GM12878 (cell line): ENCODE measurements around the gene RPIA. TPM values are rescaled to one million over a fixed set of nuclear protein-coding genes. Genes with fewer than 3 reads are reported as not detected.

Experiments
- ATAC-seq: fragments of 200-7000 bp; cut with Tn5 transposase; 3 replicates; pipeline ENCODE4 v1.9.1; 2020; ENCODE audit warnings: mild to moderate bottlenecking, moderate library complexity
- Bru-seq: library from RNA; stranded (reverse); fragments of 400-500 nt; gene quantifications from one replicate; lab custom pipeline; 2021; lab: Mats Ljungman, UMichigan
- BruChase-seq, 2 experiments: library from RNA; stranded (reverse); fragments of 400-500 nt; gene quantifications; one replicate each; lab custom pipeline; 2021; lab: Mats Ljungman, UMichigan
- BruUV-seq: library from RNA; stranded (reverse); fragments of 400-500 nt; replicated peaks from 2 replicates; lab custom pipeline; 2021; lab: Mats Ljungman, UMichigan
- CTCF ChIA-PET: fragments of 300-600 bp; sonication (Branson Sonifier 250); formaldehyde crosslinking; extraction: SDS; loops from one replicate; lab custom pipeline; 2021; ENCODE audit warnings: inconsistent platforms; lab: Yijun Ruan, JAX
- POLR2A ChIA-PET: fragments of 350-600 bp; formaldehyde crosslinking; extraction: SDS; loops from one replicate; lab custom pipeline; 2021; ENCODE audit warnings: inconsistent platforms; lab: Charles Lee
- RAD21 ChIA-PET: fragments of 300-600 bp; sonication (Branson Sonifier 250); formaldehyde crosslinking; loops from one replicate; lab custom pipeline; 2023; ENCODE audit warnings: antibody characterized with exemption; ENCODE audit not compliant: unreplicated experiment; lab: Charles Lee
- SMC1A ChIA-PET: fragments of 300-600 bp; sonication (Branson Sonifier 250); formaldehyde crosslinking; loops from one replicate; lab custom pipeline; 2023; ENCODE audit not compliant: unreplicated experiment, uncharacterized antibody; lab: Charles Lee
- DNase-seq: peaks from one replicate; pipeline ENCODE4 v3.0.0-alpha.2; 2011; ENCODE audit warnings: low read depth, low spot score
- FAIRE-seq: peaks from 3 replicates; lab custom pipeline; 2011; peaks lifted over from hg19 to GRCh38; lab: Jason Lieb, UNC
- H2AFZ ChIP-seq: 2 replicates; pipeline ENCODE4 v1.6.0; 2011; ENCODE audit warnings: low read depth, low read length, control low read depth; ENCODE audit not compliant: control insufficient read depth
- H3K27ac ChIP-seq: 2 replicates; pipeline ENCODE4 v1.5.1; 2011; ENCODE audit warnings: control low read depth; ENCODE audit not compliant: control insufficient read depth, insufficient read depth
- H3K27me3 ChIP-seq, 2 experiments: replicated peaks in 1 of 2; 2 replicates each; pipeline versions ENCODE4 v1.6.0 to v1.6.1; 2011; ENCODE audit warnings: low read length in 1 of 2; ENCODE audit not compliant: control insufficient read depth in 2 of 2, insufficient read depth in 2 of 2
- H3K36me3 ChIP-seq, 2 experiments: 2 replicates each; pipeline ENCODE4 v1.5.1; 2011; ENCODE audit warnings: low read length in 1 of 2; ENCODE audit not compliant: control insufficient read depth in 2 of 2, insufficient read depth in 2 of 2
- H3K4me1 ChIP-seq: 2 replicates; pipeline ENCODE4 v1.6.1; 2011; ENCODE audit warnings: mild to moderate bottlenecking, low read length, moderate library complexity, mixed read lengths; ENCODE audit not compliant: control insufficient read depth, insufficient read depth
- H3K4me2 ChIP-seq: 2 replicates; pipeline ENCODE4 v1.6.0; 2011; ENCODE audit warnings: control low read depth; ENCODE audit not compliant: control insufficient read depth, insufficient read depth
- H3K4me3 ChIP-seq: fragments of 200-600 bp; sonication (generic); 2 replicates; pipeline ENCODE4 v1.5.1; 2016
- H3K79me2 ChIP-seq: 2 replicates; pipeline ENCODE4 v1.6.0; 2011; ENCODE audit warnings: low read length; ENCODE audit not compliant: control insufficient read depth, insufficient read depth
- H3K9ac ChIP-seq: 2 replicates; pipeline ENCODE4 v1.8.0; 2011; ENCODE audit warnings: low read length, control low read depth, mixed read lengths; ENCODE audit not compliant: control insufficient read depth, insufficient read depth
- H3K9me3 ChIP-seq: replicated peaks from 3 replicates; pipeline ENCODE4 v1.5.1; 2011; ENCODE audit warnings: mild to moderate bottlenecking, low read length; ENCODE audit not compliant: control insufficient read depth, insufficient read depth
- H4K20me1 ChIP-seq: 2 replicates; pipeline ENCODE4 v1.6.0; 2011; ENCODE audit not compliant: control insufficient read depth, insufficient read depth
- BACH1 ChIP-seq: fragments of 450-650 bp; IDR thresholded peaks from 2 replicates; pipeline ENCODE4 v1.6.1; 2017; ENCODE audit warnings: mild to moderate bottlenecking, borderline replicate concordance
- CBX3 ChIP-seq: fragments of 200-600 bp; sonication (generic); IDR thresholded peaks from 2 replicates; pipeline ENCODE4 v1.6.1; 2016; ENCODE audit warnings: low read depth, borderline replicate concordance
- EGR1 ChIP-seq, 2 experiments: IDR thresholded peaks; 1 replicate in 1 of 2; 2 replicates in 1 of 2; pipeline ENCODE4 v1.6.1; 2011 to 2012; ENCODE audit warnings: low read depth in 2 of 2, low read length in 2 of 2, borderline replicate concordance in 1 of 2, mild to moderate bottlenecking in 1 of 2, moderate library complexity in 1 of 2
- MYB ChIP-seq: fragments of 150-350 bp; IDR thresholded peaks from 2 replicates; pipeline ENCODE4 v1.6.1; 2014; ENCODE audit warnings: mild to moderate bottlenecking, low read depth, low read length, borderline replicate concordance
- NFXL1 ChIP-seq: fragments of 450-650 bp; IDR thresholded peaks from 2 replicates; pipeline ENCODE4 v1.6.1; 2017; ENCODE audit warnings: antibody characterized with exemption, mild to moderate bottlenecking, borderline replicate concordance
- TAF1 ChIP-seq: IDR thresholded peaks from 2 replicates; pipeline ENCODE4 v1.6.1; 2011; ENCODE audit warnings: mild to moderate bottlenecking, low read depth, low read length, borderline replicate concordance
- WGBS: methylation state at CpG from one replicate; pipeline ENCODE4 v1.1.6; 2016; ENCODE audit warnings: low lambda C conversion rate; ENCODE audit not compliant: insufficient replicate concordance, insufficient coverage; ENCODE audit errors: missing lambda C conversion rate; 5-methylcytosine and 5-hydroxymethylcytosine counted together
- in situ Hi-C: fragments of 300-500 bp; cut with MboI; formaldehyde crosslinking; loops from 9 replicates; pipeline ENCODE4 v1.14.3; 2018; ENCODE audit warnings: mixed read lengths
- intact Hi-C: fragments of 100-400 bp; cut with micrococcal nuclease; formaldehyde crosslinking; loops from one replicate; pipeline ENCODE4 v1.14.2; 2022; ENCODE audit not compliant: unreplicated experiment
- long read RNA-seq, 2 experiments: library from polyadenylated mRNA; unstranded; transcript quantifications; one replicate each; pipeline ENCODE4 v2.0.0, GENCODE V29; 2019 to 2020
- polyA minus RNA-seq, 3 experiments: library from RNA; depleted of rRNA, polyadenylated mRNA; stranded (reverse); fragments of >200 nt; gene quantifications; 2 replicates each; pipeline ENCODE4 v1.2.3, GENCODE V29; 2011
- polyA plus RNA-seq, 11 experiments: library from polyadenylated mRNA; depleted of rRNA in 4 of 11; unstranded in 6 of 11; stranded (reverse) in 5 of 11; fragments of >200 nt; fragmentation: Nextera tagmentation in 4 of 11; fragmentation: Illumina TruSeq in 1 of 11; extraction: Ambion mirVana in 4 of 11; extraction: Trizol in 1 of 11; gene quantifications; 1 replicate in 1 of 11; 2 replicates in 10 of 11; pipeline versions ENCODE4 v1.2.1 to v1.2.3, GENCODE V29; 2011 to 2016; ENCODE audit warnings: inconsistent platforms in 2 of 11, missing spikeins in 2 of 11, low read depth in 1 of 11
- total RNA-seq, 4 experiments: library from RNA; depleted of rRNA in 3 of 4; stranded (reverse); fragments of >200 nt in 3 of 4; fragmentation: Illumina TruSeq in 1 of 4; extraction: Trizol in 1 of 4; gene quantifications; 2 replicates each; pipeline versions ENCODE4 v1.2.1 to v1.2.3, GENCODE V29; 2013 to 2021
- TF ChIP-seq, protein P1 (sequence below): fragments of 450-650 bp; formaldehyde crosslinking; IDR thresholded peaks from 2 replicates; pipeline ENCODE4 v1.4.0; 2022; ENCODE audit warnings: mild to moderate bottlenecking, moderate library complexity
- TF ChIP-seq, protein P2 (sequence below): IDR thresholded peaks from 2 replicates; pipeline ENCODE4 v1.6.1; 2012; ENCODE audit warnings: low read length, inconsistent platforms
- TF ChIP-seq, protein P3 (sequence below): fragments of 450-650 bp; IDR thresholded peaks from 2 replicates; pipeline ENCODE4 v1.6.1; 2016; ENCODE audit warnings: mild to moderate bottlenecking

Gene RPIA
- total RNA-seq (2013; cell fraction: nucleolus; rRNA removed), result 7.2 and 9.6 TPM in 2 replicates
- total RNA-seq (2014; rRNA removed), result 7.1 and 8.2 TPM in 2 replicates
- total RNA-seq (2014; rRNA removed; fragmentation: Illumina TruSeq; extraction: Trizol), result 21.6 and 22.0 TPM in 2 replicates
- total RNA-seq (2021), result 42.0 and 44.2 TPM in 2 replicates
- 12.9 TPM for polyA plus RNA-seq (2011; ENCODE audit: low read depth)
- polyA plus RNA-seq (2011; rRNA removed), result 41.6 and 41.9 TPM in 2 replicates
- 27.3 and 31.3 TPM in 2 replicates for polyA plus RNA-seq (2011; cell fraction: cytosol; rRNA removed)
- 18.1 and 19.0 TPM in 2 replicates for polyA plus RNA-seq (2011; cell fraction: nucleus; rRNA removed)
- polyA plus RNA-seq (2012), result 21.6 and 25.1 TPM in 2 replicates
- 41.7 and 51.0 TPM in 2 replicates for polyA plus RNA-seq (2014; fragmentation: Illumina TruSeq; extraction: Trizol)
- polyA plus RNA-seq (2014; fragmentation: Nextera tagmentation; extraction: Ambion mirVana), result 10 to 100 TPM in 1 of 2 experiments, 1 to 10 TPM in 1; 9.4 to 17.7 TPM
- 39.8 and 43.6 TPM in 2 replicates for polyA plus RNA-seq (2014; rRNA removed)
- polyA plus RNA-seq (2016; fragmentation: Nextera tagmentation; extraction: Ambion mirVana), result 10 to 100 TPM; 56.1 to 58.1 TPM
- 27.9 and 28.3 TPM in 2 replicates for polyA minus RNA-seq (2011; rRNA and poly(A)+ RNA removed)
- polyA minus RNA-seq (2011; cell fraction: cytosol; rRNA and poly(A)+ RNA removed), result 9.5 and 10.7 TPM in 2 replicates
- polyA minus RNA-seq (2011; cell fraction: nucleus; rRNA and poly(A)+ RNA removed), result 6.6 and 10.1 TPM in 2 replicates
- percentile 75 among the genes with signal in this experiment for Bru-seq, nascent RNA
- BruChase-seq, experiment 1, labeled RNA remaining after a 6-hour chase, result percentile 70 among the genes with signal in this experiment
- percentile 67 among the genes with signal in this experiment for BruChase-seq, experiment 2, labeled RNA remaining after a 2-hour chase
- long read RNA-seq, experiment 1, transcript RPIA-201 (9 exons, 1,848 nt), result major isoform, 24 of 25 reads
- long read RNA-seq, experiment 1, partial matches to known transcripts, result 1 of 25 reads
- long read RNA-seq, experiment 1, other reads (novel, unspliced or antisense), result 0 of 25 reads
- long read RNA-seq, experiment 2, transcript RPIA-201 (9 exons, 1,848 nt), result major isoform, 61 of 72 reads
- long read RNA-seq, experiment 2, partial matches to known transcripts, result 3 of 72 reads
- long read RNA-seq, experiment 2, other reads (novel, unspliced or antisense), result 8 of 72 reads

DNA sequence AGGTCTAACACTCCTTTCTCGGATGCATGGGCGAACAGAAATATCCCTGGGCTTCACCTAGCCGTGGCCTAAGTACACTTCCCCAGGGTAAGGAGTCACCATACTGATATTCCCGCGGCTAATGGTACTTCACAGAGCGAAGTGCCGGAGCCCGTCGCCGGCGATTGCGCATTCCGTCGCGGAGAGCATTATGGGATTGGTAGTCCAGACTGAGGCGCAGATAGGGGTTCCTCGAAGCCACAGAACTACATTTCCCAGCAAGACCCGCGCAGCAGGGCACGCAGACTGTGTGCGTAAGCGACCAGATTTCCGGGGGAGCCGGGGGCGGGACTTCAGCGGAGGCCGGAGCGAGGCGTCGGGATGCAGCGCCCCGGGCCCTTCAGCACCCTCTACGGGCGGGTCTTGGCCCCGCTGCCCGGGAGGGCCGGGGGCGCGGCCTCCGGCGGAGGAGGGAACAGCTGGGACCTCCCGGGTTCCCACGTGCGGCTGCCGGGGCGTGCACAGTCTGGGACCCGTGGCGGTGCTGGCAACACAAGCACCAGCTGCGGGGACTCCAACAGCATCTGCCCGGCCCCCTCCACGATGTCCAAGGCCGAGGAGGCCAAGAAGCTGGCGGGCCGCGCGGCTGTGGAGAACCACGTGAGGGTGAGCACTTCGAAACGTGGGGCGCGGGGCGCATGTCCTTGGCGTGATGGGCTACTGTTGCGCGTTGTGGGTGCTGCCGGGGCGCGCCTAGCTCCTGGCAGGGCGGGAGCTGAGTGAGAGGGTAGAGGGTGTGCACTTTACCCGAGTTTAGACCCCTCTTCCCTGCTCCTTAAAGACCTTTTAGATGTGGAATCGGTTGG lies at the start of gene RPIA:
TSS of gene RPIA (plus strand) at position 335 of the 845 bp plus-strand sequence. CDS start at position 361, 26 bp downstream.
- ChIA-PET CTCF (interaction anchor here (0.7 to 2.5 kb wide), 9 partner anchors 10 to 116 kb away, joined by 3 to 9 read pairs (median 4); no protein-coding TSS in a partner anchor), RAD21 (interaction anchor here (1.0 to 2.8 kb wide), 4 partner anchors 22 to 92 kb away, joined by 3 to 11 read pairs (median 3); no protein-coding TSS in a partner anchor), POLR2A (interaction anchor here (1.0 kb wide), 1 partner anchor 64 kb away, joined by 3 read pairs; no protein-coding TSS in a partner anchor), SMC1A (interaction anchor here (1.0 to 1.1 kb wide), 3 partner anchors 19 to 77 kb away, joined by 3 read pairs; no protein-coding TSS in a partner anchor)
- Histone ChIP-seq H4K20me1 (no peaks in the 10 kb centered on the region), H3K4me2 (peak within 1 kb of the TSS; percentile 83), H3K27ac (peak within 1 kb of the TSS; percentile 76), H3K4me3 (peak within 1 kb of the TSS; percentile 98), H3K9ac (peak within 1 kb of the TSS; percentile 80), H3K9me3 (peaks cover 2% of the 10 kb centered on the region; the same call in 2 of the 3 replicates), H2AFZ (peak within 1 kb of the TSS; percentile 82), H3K79me2 (peaks cover 53% of the 10 kb centered on the region), H3K27me3 (no peaks in the 10 kb centered on the region), H3K4me1 (peaks cover 3% of the 10 kb centered on the region), H3K36me3 (no peaks in the 10 kb centered on the region)
- ATAC-seq (peak; percentile 92), DNase-seq (peak; percentile 94), FAIRE-seq (peak; percentile 95)
- no TSS peak for BruUV-seq
- in situ Hi-C loops, result no loop called here
- intact Hi-C loops, result loop anchor here (5.0 kb wide), 1 partner anchor 64 kb away; the partner anchor contains the start of gene EIF2AK3
- WGBS, result 1% methylated on average over 71 of the region's 71 CpGs
- TF ChIP-seq, protein P1, sequence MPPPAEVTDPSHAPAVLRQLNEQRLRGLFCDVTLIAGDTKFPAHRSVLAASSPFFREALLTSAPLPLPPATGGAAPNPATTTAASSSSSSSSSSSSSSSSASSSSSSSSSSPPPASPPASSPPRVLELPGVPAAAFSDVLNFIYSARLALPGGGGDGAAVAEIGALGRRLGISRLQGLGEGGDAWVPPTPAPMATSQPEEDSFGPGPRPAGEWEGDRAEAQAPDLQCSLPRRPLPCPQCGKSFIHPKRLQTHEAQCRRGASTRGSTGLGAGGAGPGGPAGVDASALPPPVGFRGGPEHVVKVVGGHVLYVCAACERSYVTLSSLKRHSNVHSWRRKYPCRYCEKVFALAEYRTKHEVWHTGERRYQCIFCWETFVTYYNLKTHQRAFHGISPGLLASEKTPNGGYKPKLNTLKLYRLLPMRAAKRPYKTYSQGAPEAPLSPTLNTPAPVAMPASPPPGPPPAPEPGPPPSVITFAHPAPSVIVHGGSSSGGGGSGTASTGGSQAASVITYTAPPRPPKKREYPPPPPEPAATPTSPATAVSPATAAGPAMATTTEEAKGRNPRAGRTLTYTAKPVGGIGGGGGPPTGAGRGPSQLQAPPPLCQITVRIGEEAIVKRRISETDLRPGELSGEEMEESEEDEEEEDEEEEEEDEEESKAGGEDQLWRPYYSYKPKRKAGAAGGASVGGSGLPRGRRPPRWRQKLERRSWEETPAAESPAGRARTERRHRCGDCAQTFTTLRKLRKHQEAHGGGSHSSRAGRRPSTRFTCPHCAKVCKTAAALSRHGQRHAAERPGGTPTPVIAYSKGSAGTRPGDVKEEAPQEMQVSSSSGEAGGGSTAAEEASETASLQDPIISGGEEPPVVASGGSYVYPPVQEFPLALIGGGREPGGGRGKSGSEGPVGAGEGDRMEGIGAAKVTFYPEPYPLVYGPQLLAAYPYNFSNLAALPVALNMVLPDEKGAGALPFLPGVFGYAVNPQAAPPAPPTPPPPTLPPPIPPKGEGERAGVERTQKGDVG (CRISPR knock-in tag), result no peak
- peak; percentile 75 for TF ChIP-seq TAF1
- TF ChIP-seq BACH1, result peak; percentile 64; the same call in 1 of the 2 replicates
- no peak for TF ChIP-seq CBX3
- TF ChIP-seq, protein P2, sequence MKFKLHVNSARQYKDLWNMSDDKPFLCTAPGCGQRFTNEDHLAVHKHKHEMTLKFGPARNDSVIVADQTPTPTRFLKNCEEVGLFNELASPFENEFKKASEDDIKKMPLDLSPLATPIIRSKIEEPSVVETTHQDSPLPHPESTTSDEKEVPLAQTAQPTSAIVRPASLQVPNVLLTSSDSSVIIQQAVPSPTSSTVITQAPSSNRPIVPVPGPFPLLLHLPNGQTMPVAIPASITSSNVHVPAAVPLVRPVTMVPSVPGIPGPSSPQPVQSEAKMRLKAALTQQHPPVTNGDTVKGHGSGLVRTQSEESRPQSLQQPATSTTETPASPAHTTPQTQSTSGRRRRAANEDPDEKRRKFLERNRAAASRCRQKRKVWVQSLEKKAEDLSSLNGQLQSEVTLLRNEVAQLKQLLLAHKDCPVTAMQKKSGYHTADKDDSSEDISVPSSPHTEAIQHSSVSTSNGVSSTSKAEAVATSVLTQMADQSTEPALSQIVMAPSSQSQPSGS, result no peak
- TF ChIP-seq EGR1 (IDR thresholded peaks at IDR 0.05; ENCODE audit: borderline replicate concordance in 1 of 2, low read depth in 2 of 2, low read length in 2 of 2), result peak; percentile 48 to 78
- TF ChIP-seq, protein P3, sequence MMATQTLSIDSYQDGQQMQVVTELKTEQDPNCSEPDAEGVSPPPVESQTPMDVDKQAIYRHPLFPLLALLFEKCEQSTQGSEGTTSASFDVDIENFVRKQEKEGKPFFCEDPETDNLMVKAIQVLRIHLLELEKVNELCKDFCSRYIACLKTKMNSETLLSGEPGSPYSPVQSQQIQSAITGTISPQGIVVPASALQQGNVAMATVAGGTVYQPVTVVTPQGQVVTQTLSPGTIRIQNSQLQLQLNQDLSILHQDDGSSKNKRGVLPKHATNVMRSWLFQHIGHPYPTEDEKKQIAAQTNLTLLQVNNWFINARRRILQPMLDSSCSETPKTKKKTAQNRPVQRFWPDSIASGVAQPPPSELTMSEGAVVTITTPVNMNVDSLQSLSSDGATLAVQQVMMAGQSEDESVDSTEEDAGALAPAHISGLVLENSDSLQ, result peak; percentile 34; the same call in 1 of the 2 replicates
- no peak for TF ChIP-seq MYB
- TF ChIP-seq NFXL1, result no peak
